ENCODE data around the gene SEPTIN12.

Gene SEPTIN12

DNA sequence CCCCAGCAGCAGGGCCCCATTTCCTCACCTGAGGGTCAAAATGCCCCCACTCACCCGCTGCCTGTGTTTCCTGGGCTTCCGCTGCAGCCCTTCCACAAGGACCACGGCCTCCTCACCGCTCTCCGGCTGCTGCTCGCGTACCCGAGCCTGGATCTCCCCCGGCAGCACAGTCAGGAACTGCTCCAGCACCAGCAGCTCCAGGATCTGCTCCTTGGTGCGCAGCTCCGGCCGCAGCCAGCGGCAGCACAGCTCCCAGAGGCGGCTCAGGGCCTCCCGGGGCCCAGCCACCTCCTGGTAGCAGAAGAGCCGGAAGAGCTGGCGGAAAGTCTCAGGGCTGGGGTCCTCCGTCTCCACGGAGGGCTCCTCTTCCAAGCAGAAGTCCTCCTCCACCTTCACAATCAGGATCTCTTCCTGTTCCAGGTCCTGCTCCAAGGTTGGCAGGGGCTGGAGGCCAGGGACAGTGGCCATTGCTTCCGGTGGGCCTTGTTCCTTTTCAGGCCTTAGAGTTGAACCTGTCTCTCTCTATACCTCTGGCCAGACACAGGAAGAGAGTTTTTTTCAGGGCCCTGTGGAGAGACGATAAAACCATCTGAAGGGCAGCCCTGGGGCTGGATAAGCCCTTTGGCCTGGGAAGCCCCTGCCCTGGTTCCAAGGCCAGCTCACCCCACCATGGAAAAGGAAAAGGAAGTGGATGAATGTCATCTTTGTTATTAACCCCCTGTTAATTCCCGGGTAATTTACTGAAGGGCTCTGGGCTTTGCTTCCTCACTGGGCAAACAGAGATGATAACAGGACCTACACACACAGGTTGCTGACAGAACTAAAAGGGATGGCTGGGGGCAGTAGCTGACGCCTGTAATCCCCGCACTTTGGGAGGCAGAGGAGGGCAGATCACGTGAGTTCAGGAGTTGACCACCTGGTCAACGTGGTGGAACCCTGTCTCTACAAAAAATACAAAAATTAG, 22.4 kb downstream of the SEPTIN12 start:
- DNase-seq (ENCODE audit: low read depth), result no peak
- TF ChIP-seq, protein P1, sequence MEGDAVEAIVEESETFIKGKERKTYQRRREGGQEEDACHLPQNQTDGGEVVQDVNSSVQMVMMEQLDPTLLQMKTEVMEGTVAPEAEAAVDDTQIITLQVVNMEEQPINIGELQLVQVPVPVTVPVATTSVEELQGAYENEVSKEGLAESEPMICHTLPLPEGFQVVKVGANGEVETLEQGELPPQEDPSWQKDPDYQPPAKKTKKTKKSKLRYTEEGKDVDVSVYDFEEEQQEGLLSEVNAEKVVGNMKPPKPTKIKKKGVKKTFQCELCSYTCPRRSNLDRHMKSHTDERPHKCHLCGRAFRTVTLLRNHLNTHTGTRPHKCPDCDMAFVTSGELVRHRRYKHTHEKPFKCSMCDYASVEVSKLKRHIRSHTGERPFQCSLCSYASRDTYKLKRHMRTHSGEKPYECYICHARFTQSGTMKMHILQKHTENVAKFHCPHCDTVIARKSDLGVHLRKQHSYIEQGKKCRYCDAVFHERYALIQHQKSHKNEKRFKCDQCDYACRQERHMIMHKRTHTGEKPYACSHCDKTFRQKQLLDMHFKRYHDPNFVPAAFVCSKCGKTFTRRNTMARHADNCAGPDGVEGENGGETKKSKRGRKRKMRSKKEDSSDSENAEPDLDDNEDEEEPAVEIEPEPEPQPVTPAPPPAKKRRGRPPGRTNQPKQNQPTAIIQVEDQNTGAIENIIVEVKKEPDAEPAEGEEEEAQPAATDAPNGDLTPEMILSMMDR (conservative IDR thresholded peaks at IDR 0.05; ENCODE audit: low read length), result no peak
- H3K4me3 ChIP-seq (ENCODE audit: low read length), result peak overlapping the region; percentile 83

DNA sequence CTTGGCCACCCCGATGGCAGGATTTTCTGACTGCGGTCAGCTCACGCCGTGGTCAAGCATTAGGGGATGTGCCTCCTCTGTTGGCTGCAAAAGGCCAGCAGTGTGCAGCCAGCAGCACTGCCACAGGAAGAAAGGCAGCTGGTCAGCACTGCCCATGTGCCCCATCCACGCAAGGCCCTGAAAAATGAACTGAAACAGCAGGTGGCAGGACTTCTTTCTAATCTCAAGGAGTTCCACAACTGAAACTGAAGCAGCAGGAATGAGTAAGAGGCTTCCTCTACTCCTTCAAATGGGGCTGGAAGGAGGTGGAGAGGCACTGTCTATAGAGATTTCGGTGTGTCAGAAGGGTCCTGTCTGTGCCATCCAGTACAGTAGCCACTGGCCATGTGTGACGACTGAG, 24.4 kb downstream of the SEPTIN12 start:
- DNase-seq (ENCODE audit: low read depth), result no peak
- H3K4me3 ChIP-seq (ENCODE audit: low read length), result no peak overlapping the region
- TF ChIP-seq, protein P1 (conservative IDR thresholded peaks at IDR 0.05; ENCODE audit: low read length), result no peak

- TF ChIP-seq, protein P1 (conservative IDR thresholded peaks at IDR 0.05; ENCODE audit: low read length), result no peak
- no peak overlapping the region for H3K4me3 ChIP-seq (ENCODE audit: low read length)
- no peak for DNase-seq (ENCODE audit: low read depth)
Measured at GRCh38 chr16:4762205-4762604, 25.9 kb downstream of the SEPTIN12 start.

- DNase-seq (ENCODE audit: low read depth), result no peak
- H3K4me3 ChIP-seq (ENCODE audit: low read length), result no peak overlapping the region
- TF ChIP-seq, protein P1 (conservative IDR thresholded peaks at IDR 0.05; ENCODE audit: low read length), result no peak
Measured at GRCh38 chr16:4760221-4760910, 27.8 kb downstream of the SEPTIN12 start.

- TF ChIP-seq, protein P1 (conservative IDR thresholded peaks at IDR 0.05; ENCODE audit: low read length), result no peak
- no peak overlapping the region for H3K4me3 ChIP-seq (ENCODE audit: low read length)
- DNase-seq (ENCODE audit: low read depth), result no peak
Measured at GRCh38 chr16:4755687-4756086, 32.5 kb downstream of the SEPTIN12 start.

DNA sequence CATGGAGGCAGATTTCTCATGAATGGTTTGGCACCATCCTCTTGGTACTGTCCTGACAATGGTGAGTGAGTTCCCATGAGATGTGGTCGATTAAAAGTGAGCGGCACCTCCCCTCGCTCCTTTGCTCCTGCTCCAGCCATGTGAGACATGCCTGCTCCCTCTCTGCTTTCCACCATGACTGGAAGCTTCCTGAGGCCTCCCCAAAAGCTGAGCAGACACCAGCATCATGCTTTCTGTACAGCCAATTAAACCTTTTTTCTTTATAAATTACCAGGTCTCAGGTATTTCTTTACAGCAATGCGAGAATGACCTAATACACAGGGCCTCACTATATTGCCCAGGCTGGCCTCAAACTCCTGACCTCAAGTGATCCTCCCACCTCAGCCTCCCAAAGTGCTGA, 33.3 kb downstream of the SEPTIN12 start:
- DNase-seq (ENCODE audit: low read depth), result no peak
- TF ChIP-seq, protein P1 (conservative IDR thresholded peaks at IDR 0.05; ENCODE audit: low read length), result no peak
- H3K4me3 ChIP-seq (ENCODE audit: low read length), result no peak overlapping the region

Measured in AG10803 (cell line).